ENCODE data around the gene GLRX3.

Gene GLRX3

DNA sequence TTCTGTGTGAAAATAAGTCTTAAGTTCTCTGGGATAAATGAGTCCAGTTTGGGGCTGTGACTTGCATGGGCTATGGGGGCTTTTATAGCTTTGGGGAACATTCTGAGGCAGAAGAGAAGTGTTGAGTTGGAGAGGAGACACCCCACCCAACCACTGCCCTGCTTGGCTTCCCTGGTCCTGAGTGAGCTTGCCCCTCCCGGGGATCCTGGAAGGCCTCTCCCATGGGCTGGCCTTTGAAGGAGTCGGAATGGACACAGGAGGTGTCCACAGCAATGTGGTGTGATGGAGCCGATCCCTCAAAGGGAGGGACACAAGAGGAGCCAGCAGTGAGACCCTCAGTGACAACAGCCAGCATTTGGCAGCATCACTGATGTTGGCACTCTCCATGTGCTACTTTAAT, 89.8 kb downstream of the GLRX3 start:
- H3K4me3 ChIP-seq (ENCODE audit: low read depth, low read length), result no peak overlapping the region
- no peak for DNase-seq (ENCODE audit: low read depth)
- TF ChIP-seq, protein P1, sequence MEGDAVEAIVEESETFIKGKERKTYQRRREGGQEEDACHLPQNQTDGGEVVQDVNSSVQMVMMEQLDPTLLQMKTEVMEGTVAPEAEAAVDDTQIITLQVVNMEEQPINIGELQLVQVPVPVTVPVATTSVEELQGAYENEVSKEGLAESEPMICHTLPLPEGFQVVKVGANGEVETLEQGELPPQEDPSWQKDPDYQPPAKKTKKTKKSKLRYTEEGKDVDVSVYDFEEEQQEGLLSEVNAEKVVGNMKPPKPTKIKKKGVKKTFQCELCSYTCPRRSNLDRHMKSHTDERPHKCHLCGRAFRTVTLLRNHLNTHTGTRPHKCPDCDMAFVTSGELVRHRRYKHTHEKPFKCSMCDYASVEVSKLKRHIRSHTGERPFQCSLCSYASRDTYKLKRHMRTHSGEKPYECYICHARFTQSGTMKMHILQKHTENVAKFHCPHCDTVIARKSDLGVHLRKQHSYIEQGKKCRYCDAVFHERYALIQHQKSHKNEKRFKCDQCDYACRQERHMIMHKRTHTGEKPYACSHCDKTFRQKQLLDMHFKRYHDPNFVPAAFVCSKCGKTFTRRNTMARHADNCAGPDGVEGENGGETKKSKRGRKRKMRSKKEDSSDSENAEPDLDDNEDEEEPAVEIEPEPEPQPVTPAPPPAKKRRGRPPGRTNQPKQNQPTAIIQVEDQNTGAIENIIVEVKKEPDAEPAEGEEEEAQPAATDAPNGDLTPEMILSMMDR (conservative IDR thresholded peaks at IDR 0.05; ENCODE audit: low read depth, low read length), result no peak

DNA sequence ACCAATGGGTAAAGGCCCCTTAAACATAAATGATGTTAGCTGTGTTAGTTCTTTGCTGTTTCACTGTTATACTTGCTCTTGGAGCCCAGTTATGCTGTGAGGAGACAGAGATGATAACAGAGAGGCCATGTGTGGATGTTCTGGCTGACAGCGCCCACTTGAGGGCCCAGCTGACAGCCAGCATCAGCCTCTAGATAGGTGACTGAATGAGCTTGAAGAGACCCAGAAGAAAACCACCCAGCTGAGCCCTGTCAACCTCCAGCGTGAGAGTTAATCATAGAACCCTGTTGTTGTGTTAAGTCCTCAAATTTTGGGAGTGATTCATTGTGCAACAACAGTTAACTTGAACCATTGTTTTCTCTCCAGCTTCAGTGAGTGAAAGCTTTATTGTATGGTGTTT, 91.7 kb downstream of the GLRX3 start:
- no peak overlapping the region for H3K4me3 ChIP-seq (ENCODE audit: low read depth, low read length)
- no peak for DNase-seq (ENCODE audit: low read depth)
- TF ChIP-seq, protein P1 (conservative IDR thresholded peaks at IDR 0.05; ENCODE audit: low read depth, low read length), result no peak

All from choroid plexus epithelial cell (primary cell).